K562 (cell line): ENCODE data around the gene MPPED1. TPM values are rescaled to one million over a fixed set of nuclear protein-coding genes. Genes with fewer than 3 reads are reported as not detected.

Experiments used
- ATAC-seq: fragments of 200-7000 bp; cut with Tn5 transposase; 3 replicates; pipeline ENCODE4 v1.9.1; 2020; ENCODE audit warnings: moderate library complexity
- BruUV-seq: library from RNA; stranded (reverse); fragments of 400-500 nt; replicated peaks from 2 replicates; lab custom pipeline; 2021; lab: Mats Ljungman, UMichigan
- CTCF ChIA-PET: fragments of 300-600 bp; formaldehyde crosslinking; extraction: SDS; loops from one replicate; lab custom pipeline; 2021; ENCODE audit warnings: low intra/inter-chr PET ratio; lab: Yijun Ruan, JAX
- POLR2A ChIA-PET: fragments of 300-600, 350-650 bp; sonication (Branson Sonifier 250); formaldehyde crosslinking; extraction: SDS; loops from one replicate; lab custom pipeline; 2021; ENCODE audit warnings: antibody characterized with exemption, inconsistent platforms; lab: Yijun Ruan, JAX
- DNase-seq, 4 experiments: peaks; one replicate each; pipeline versions ENCODE4 v3.0.0 to v3.0.0-alpha.2; 2011 to 2018; ENCODE audit warnings: low spot score in 3 of 4, mixed read lengths in 3 of 4; ENCODE audit errors: extremely low read depth in 1 of 4
- FAIRE-seq: peaks from 2 replicates; lab custom pipeline; 2011; peaks lifted over from hg19 to GRCh38; lab: Jason Lieb, UNC
- H2AFZ ChIP-seq: 2 replicates; pipeline ENCODE4 v1.6.0; 2011; ENCODE audit warnings: low read depth, low read length, control low read depth, inconsistent platforms
- H3K27ac ChIP-seq: fragments of 200-600 bp; 3 replicates; pipeline ENCODE4 v1.8.0; 2011; ENCODE audit warnings: low read depth, mild to moderate bottlenecking, control low read depth, inconsistent platforms, low read length, moderate library complexity, mixed read lengths; ENCODE audit errors: extremely low read depth
- H3K27me3 ChIP-seq, 2 experiments: fragments of 300-600 bp in 1 of 2; 2 replicates in 1 of 2; 3 replicates in 1 of 2; pipeline versions ENCODE4 v1.6.0 to v1.8.0; 2011; ENCODE audit warnings: inconsistent platforms in 2 of 2, low read length in 2 of 2, mild to moderate bottlenecking in 1 of 2, mixed read lengths in 1 of 2, moderate library complexity in 1 of 2; ENCODE audit not compliant: control insufficient read depth in 2 of 2, insufficient read depth in 2 of 2
- H3K36me3 ChIP-seq: fragments of 300-600 bp; 3 replicates; pipeline ENCODE4 v1.8.0; 2011; ENCODE audit warnings: mild to moderate bottlenecking, low read length, inconsistent platforms; ENCODE audit not compliant: control insufficient read depth, insufficient read depth
- H3K4me1 ChIP-seq, 2 experiments: fragments of 200-600 bp in 1 of 2; replicated peaks in 1 of 2; 2 replicates in 1 of 2; 3 replicates in 1 of 2; pipeline versions ENCODE4 v1.5.1 to v1.8.0; 2011; ENCODE audit warnings: inconsistent platforms in 2 of 2, low read length in 2 of 2, mild to moderate bottlenecking in 1 of 2, mixed read lengths in 1 of 2, moderate library complexity in 1 of 2; ENCODE audit not compliant: control insufficient read depth in 2 of 2, insufficient read depth in 2 of 2
- H3K4me2 ChIP-seq: 2 replicates; pipeline ENCODE4 v1.6.1; 2011; ENCODE audit warnings: low read length, control low read depth, inconsistent platforms, mixed read lengths; ENCODE audit not compliant: insufficient read depth
- H3K4me3 ChIP-seq: fragments of 200-600 bp; sonication (generic), shearing (Covaris generic); 2 replicates; pipeline ENCODE4 v1.5.1; 2016; ENCODE audit warnings: control low read depth, inconsistent platforms
- H3K79me2 ChIP-seq: fragments of 200-600 bp; 3 replicates; pipeline ENCODE4 v1.8.0; 2011; ENCODE audit warnings: low read length, inconsistent platforms; ENCODE audit not compliant: control insufficient read depth, insufficient read depth
- H3K9ac ChIP-seq, 2 experiments: 2 replicates each; pipeline versions ENCODE4 v1.6.0 to v1.6.1; 2011; ENCODE audit warnings: low read depth in 2 of 2, low read length in 2 of 2, control low read depth in 1 of 2, inconsistent platforms in 1 of 2, mild to moderate bottlenecking in 1 of 2, mixed read lengths in 1 of 2; ENCODE audit not compliant: insufficient read depth in 1 of 2
- H3K9me1 ChIP-seq: one replicate; pipeline ENCODE4 v1.6.0; 2011; ENCODE audit warnings: inconsistent platforms, mild to moderate bottlenecking, low read length, moderate library complexity; ENCODE audit not compliant: control insufficient read depth, insufficient read depth
- H3K9me3 ChIP-seq: replicated peaks from 2 replicates; pipeline ENCODE4 v1.5.1; 2011; ENCODE audit warnings: low read depth, low read length, inconsistent platforms; ENCODE audit not compliant: control insufficient read depth, insufficient read depth
- H4K20me1 ChIP-seq: replicated peaks from 2 replicates; pipeline ENCODE4 v1.6.1; 2011; ENCODE audit warnings: low read length, inconsistent platforms, mixed read lengths; ENCODE audit not compliant: control insufficient read depth, insufficient read depth
- BMI1 ChIP-seq: fragments of 150-350 bp; IDR thresholded peaks from 2 replicates; pipeline ENCODE4 v1.6.1; 2014; ENCODE audit warnings: low read length
- ERF ChIP-seq: fragments of 450-650 bp; formaldehyde crosslinking; IDR thresholded peaks from 2 replicates; pipeline ENCODE4 v1.4.0; 2020; ENCODE audit warnings: mild to moderate bottlenecking, mixed read lengths
- MED1 ChIP-seq: sonication (generic); formaldehyde crosslinking; IDR thresholded peaks from 2 replicates; pipeline ENCODE4 v1.8.1; 2023; ENCODE audit warnings: missing genetic modification reagents, borderline replicate concordance
- NBN ChIP-seq: fragments of 450-650 bp; IDR thresholded peaks from 2 replicates; pipeline ENCODE4 v1.6.1; 2016; ENCODE audit warnings: low read depth, mild to moderate bottlenecking
- NFIC ChIP-seq: fragments of 450-650 bp; IDR thresholded peaks from 2 replicates; pipeline ENCODE4 v1.6.1; 2017; ENCODE audit warnings: mild to moderate bottlenecking, inconsistent platforms
- SMAD3 ChIP-seq: fragments of 450-650 bp; formaldehyde crosslinking; conservative IDR thresholded peaks from 2 replicates; pipeline ENCODE4 v1.4.0; 2020; ENCODE audit warnings: mild to moderate bottlenecking
- TSC22D4 ChIP-seq: fragments of 450-650 bp; IDR thresholded peaks from 2 replicates; pipeline ENCODE4 v1.6.1; 2016; ENCODE audit warnings: missing genetic modification characterization, missing biosample characterization, control low read depth
- ZBED1 ChIP-seq: IDR thresholded peaks from 2 replicates; pipeline ENCODE4 v1.6.1; 2014
- ZNF134 ChIP-seq: fragments of 250-450 bp; sonication (Bioruptor Pico); conservative IDR thresholded peaks from 2 replicates; pipeline ENCODE4 v1.4.0; 2020
- ZNF41 ChIP-seq: fragments of 250-450 bp; sonication (Bioruptor Pico); conservative IDR thresholded peaks from 2 replicates; pipeline ENCODE4 v1.4.0; 2020; ENCODE audit warnings: mild to moderate bottlenecking
- WGBS: fragments of 100-300 bp; shearing (Covaris generic); methylation state at CpG from one replicate; pipeline ENCODE4 v1.1.6; 2016; ENCODE audit warnings: low coverage, mixed read lengths; ENCODE audit not compliant: insufficient coverage; ENCODE audit errors: missing lambda C conversion rate; 5-methylcytosine and 5-hydroxymethylcytosine counted together
- in situ Hi-C: fragments of 300-500 bp; cut with MboI; formaldehyde crosslinking; loops from 4 replicates; pipeline ENCODE4 v1.15.0; 2018; ENCODE audit warnings: inconsistent platforms, mixed read lengths
- intact Hi-C: fragments of 100-400 bp; cut with micrococcal nuclease; formaldehyde crosslinking; loops from 2 replicates; pipeline ENCODE4 v1.14.2; 2022
- polyA plus RNA-seq, 8 experiments: library from polyadenylated mRNA; depleted of rRNA in 4 of 8; stranded (reverse) in 5 of 8; unstranded in 3 of 8; fragments of >200 nt; fragmentation: Nextera tagmentation in 2 of 8; fragmentation: Illumina TruSeq in 1 of 8; extraction: Ambion mirVana in 2 of 8; extraction: Trizol in 1 of 8; gene quantifications; 2 replicates each; pipeline versions ENCODE4 v1.2.1 to v1.2.3, GENCODE V29; 2011 to 2014; ENCODE audit warnings: inconsistent platforms in 1 of 8, missing spikeins in 1 of 8
- total RNA-seq, 7 experiments: library from RNA; depleted of rRNA in 6 of 7; stranded (reverse); fragments of >200 nt in 6 of 7; fragmentation: Illumina TruSeq in 2 of 7; extraction: Trizol in 2 of 7; gene quantifications; 2 replicates each; pipeline versions ENCODE4 v1.2.1 to v1.2.3, GENCODE V29; 2011 to 2021; ENCODE audit warnings: low replicate concordance in 1 of 7
- TF ChIP-seq, protein P1 (sequence below): fragments of 450-650 bp; IDR thresholded peaks from 2 replicates; pipeline ENCODE4 v1.6.1; 2016; ENCODE audit warnings: antibody characterized with exemption
- TF ChIP-seq, protein P2 (sequence below): fragments of 250-450 bp; sonication (Bioruptor Pico); IDR thresholded peaks from 2 replicates; pipeline ENCODE4 v1.8.0; 2021; ENCODE audit warnings: mild to moderate bottlenecking, moderate library complexity
- TF ChIP-seq, protein P3 (sequence below): fragments of 450-650 bp; formaldehyde crosslinking; IDR thresholded peaks from 2 replicates; pipeline ENCODE4 v1.4.0; 2022; ENCODE audit warnings: missing genetic modification characterization

Gene MPPED1
- total and polyA plus RNA-seq, 9 of the 15 experiments (the other 6 are each of a cell fraction or from before 2014, with no cell fraction given): not detected

DNA sequence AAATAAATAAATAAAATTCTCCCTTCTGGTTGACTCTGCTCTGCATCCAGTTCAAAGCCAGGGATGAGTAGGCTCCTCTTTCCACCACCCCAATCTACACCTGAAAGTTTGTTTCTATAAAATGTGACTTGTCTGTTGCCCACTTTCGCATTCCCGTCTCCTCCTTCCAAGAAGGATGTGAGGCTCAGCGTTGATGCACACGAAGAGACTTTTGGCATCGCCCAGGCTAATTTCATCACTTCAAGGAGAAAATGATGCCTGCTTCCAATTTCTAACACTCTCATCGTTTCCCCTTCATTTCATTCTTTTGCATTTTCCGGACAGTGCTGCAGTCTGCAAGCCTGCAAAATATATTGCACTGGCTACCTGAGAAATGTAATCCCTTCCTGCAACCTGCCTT, 3.9 kb downstream of the MPPED1 start:
- 0% methylated on average over 7 of the region's 7 CpGs for WGBS
- FAIRE-seq: no peak
- BruUV-seq: no TSS peak

DNA sequence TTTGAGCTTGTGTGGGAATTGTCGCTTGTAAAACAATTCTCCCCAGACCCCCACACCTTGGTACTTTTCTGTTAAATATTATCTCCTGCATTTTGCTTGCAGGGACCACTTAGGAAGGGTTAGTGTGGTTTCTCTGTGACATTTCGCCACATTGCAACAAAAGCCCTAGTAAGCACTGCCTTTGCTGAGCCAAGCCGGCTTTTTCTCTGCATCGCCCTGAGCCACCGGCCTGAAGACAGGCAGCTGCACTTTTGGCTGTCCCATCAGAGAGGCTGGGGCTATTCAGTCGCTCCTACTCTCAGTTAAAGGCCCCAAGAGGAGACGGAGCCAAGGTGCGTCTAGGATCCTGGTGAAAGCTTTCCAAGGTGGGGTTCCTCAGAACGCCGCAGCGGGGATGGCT, 5.7 kb downstream of the MPPED1 start:
- ChIA-PET CTCF (interaction anchor here (0.7 kb wide), 1 partner anchor 447 kb away, joined by 4 read pairs; no protein-coding TSS in a partner anchor), POLR2A (no interaction called here)
- Histone ChIP-seq H3K27me3 (peaks cover 14 to 60% of the 10 kb centered on the region in 2 experiments; a peak in 3 of 5 replicates), H3K9me3 (no peaks in the 10 kb centered on the region), H3K79me2 (no peaks in the 10 kb centered on the region), H3K4me1 (no peaks in the 10 kb centered on the region), H3K9ac (no peak overlapping the region), H3K36me3 (no peaks in the 10 kb centered on the region), H3K27ac (no peak overlapping the region), H2AFZ (no peak overlapping the region), H3K9me1 (no peaks in the 10 kb centered on the region), H4K20me1 (no peaks in the 10 kb centered on the region; the same call in 1 of the 2 replicates), H3K4me2 (no peak overlapping the region), H3K4me3 (no peak overlapping the region)
- WGBS: 0% methylated on average over 8 of the region's 11 CpGs
- no TSS peak for BruUV-seq
- intact Hi-C loops: no loop called here
- no peak for DNase-seq
- no peak for FAIRE-seq
- no peak for ATAC-seq
- in situ Hi-C loops: no loop called here
- TF ChIP-seq, protein P1, sequence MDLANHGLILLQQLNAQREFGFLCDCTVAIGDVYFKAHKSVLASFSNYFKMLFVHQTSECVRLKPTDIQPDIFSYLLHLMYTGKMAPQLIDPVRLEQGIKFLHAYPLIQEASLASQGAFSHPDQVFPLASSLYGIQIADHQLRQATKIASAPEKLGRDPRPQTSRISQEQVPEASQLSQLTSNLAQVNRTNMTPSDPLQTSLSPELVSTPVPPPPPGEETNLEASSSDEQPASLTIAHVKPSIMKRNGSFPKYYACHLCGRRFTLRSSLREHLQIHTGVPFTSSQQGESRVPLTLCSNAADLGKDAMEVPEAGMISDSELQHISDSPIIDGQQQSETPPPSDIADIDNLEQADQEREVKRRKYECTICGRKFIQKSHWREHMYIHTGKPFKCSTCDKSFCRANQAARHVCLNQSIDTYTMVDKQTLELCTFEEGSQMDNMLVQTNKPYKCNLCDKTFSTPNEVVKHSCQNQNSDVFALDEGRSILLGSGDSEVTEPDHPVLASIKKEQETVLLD: no peak
- TF ChIP-seq MED1 (CRISPR knock-in tag) (no peak), ZNF41 (no peak), SMAD3 (CRISPR knock-in tag) (no peak), NBN (no peak), ZNF134 (CRISPR knock-in tag) (no peak), BMI1 (no peak)
- TF ChIP-seq, protein P2, sequence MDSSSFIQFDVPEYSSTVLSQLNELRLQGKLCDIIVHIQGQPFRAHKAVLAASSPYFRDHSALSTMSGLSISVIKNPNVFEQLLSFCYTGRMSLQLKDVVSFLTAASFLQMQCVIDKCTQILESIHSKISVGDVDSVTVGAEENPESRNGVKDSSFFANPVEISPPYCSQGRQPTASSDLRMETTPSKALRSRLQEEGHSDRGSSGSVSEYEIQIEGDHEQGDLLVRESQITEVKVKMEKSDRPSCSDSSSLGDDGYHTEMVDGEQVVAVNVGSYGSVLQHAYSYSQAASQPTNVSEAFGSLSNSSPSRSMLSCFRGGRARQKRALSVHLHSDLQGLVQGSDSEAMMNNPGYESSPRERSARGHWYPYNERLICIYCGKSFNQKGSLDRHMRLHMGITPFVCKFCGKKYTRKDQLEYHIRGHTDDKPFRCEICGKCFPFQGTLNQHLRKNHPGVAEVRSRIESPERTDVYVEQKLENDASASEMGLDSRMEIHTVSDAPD: no peak
- TF ChIP-seq, protein P3, sequence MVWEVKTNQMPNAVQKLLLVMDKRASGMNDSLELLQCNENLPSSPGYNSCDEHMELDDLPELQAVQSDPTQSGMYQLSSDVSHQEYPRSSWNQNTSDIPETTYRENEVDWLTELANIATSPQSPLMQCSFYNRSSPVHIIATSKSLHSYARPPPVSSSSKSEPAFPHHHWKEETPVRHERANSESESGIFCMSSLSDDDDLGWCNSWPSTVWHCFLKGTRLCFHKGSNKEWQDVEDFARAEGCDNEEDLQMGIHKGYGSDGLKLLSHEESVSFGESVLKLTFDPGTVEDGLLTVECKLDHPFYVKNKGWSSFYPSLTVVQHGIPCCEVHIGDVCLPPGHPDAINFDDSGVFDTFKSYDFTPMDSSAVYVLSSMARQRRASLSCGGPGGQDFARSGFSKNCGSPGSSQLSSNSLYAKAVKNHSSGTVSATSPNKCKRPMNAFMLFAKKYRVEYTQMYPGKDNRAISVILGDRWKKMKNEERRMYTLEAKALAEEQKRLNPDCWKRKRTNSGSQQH (CRISPR knock-in tag): no peak

More for the DNA sequence above, 3.9 kb downstream of the MPPED1 start:
- DNase-seq (no peak), ATAC-seq (no peak)
- Histone ChIP-seq H3K4me3 (no peak overlapping the region), H3K4me2 (no peak overlapping the region), H3K36me3 (no peaks in the 10 kb centered on the region), H3K27ac (no peak overlapping the region), H3K9me1 (no peaks in the 10 kb centered on the region), H3K27me3 (peaks cover 12 to 41% of the 10 kb centered on the region in 2 experiments; a peak in 3 of 5 replicates), H3K9me3 (no peaks in the 10 kb centered on the region), H3K4me1 (no peaks in the 10 kb centered on the region), H2AFZ (no peak overlapping the region), H4K20me1 (no peaks in the 10 kb centered on the region), H3K9ac (no peak overlapping the region), H3K79me2 (no peaks in the 10 kb centered on the region)
- TF ChIP-seq ZBED1 (no peak), NFIC (no peak), ERF (CRISPR knock-in tag) (no peak), TSC22D4 (tag) (no peak)
- POLR2A ChIA-PET: no interaction called here
- CTCF ChIA-PET: no interaction called here
- intact Hi-C loops: no loop called here
- in situ Hi-C loops: no loop called here
